ENCODE measurements around the gene GAPDH.
"Not testable (repeated sequence)": the region's sequence is repeated elsewhere in the genome, so short reads cannot be mapped to it uniquely, and the experiment has no call there.

The GAPDH gene

GRCh38 chr12:6569312-6569711 lies 35.0 kb downstream of the GAPDH start:
- FAIRE-seq = no peak

- no peak for FAIRE-seq
These were observed 35.5 kb downstream of the GAPDH start for GRCh38 chr12:6569786-6570185.

- FAIRE-seq = no peak
These were observed 36.1 kb downstream of the GAPDH start for GRCh38 chr12:6570264-6570887.

- FAIRE-seq = no peak
These were observed 38.7 kb downstream of the GAPDH start for GRCh38 chr12:6573001-6573400.

- FAIRE-seq = no peak
These were observed 40.4 kb downstream of the GAPDH start for GRCh38 chr12:6574576-6575295.

GRCh38 chr12:6575648-6576047 lies 41.3 kb downstream of the GAPDH start:
- FAIRE-seq = no peak

- FAIRE-seq = no peak
These were observed 47.9 kb downstream of the GAPDH start for GRCh38 chr12:6582196-6582595.

GRCh38 chr12:6582959-6583358 lies 48.6 kb downstream of the GAPDH start:
- FAIRE-seq = no peak

GRCh38 chr12:6584293-6584692 lies 50.0 kb downstream of the GAPDH start:
- no peak for FAIRE-seq

GRCh38 chr12:6586569-6586968 lies 52.3 kb downstream of the GAPDH start:
- FAIRE-seq = not testable (repeated sequence)

Measured in TTC549 (cell line).